ENCODE results near the gene PPP1R12B.
"Not testable (repeated sequence)": the region's sequence is repeated elsewhere in the genome, so short reads cannot be mapped to it uniquely, and the experiment has no call there.

PPP1R12B gene

GRCh38 chr1:202352583-202353197, 4.2 kb downstream of the PPP1R12B start:
- H3K9me3 ChIP-seq (ENCODE audit: control insufficient read depth, insufficient read depth, low read length); H3K36me3 ChIP-seq (ENCODE audit: control insufficient read depth, insufficient read depth, low read length); H3K4me1 ChIP-seq (ENCODE audit: control insufficient read depth, insufficient read depth, low read length); H3K9ac ChIP-seq (ENCODE audit: low read depth, low read length); H3K27me3 ChIP-seq (ENCODE audit: control insufficient read depth, insufficient read depth, low read length); H3K4me3 ChIP-seq (ENCODE audit: low read depth, low read length): not testable (repeated sequence)

GRCh38 chr1:202355944-202356553, 7.5 kb downstream of the PPP1R12B start:
- Histone ChIP-seq H3K4me1 (ENCODE audit: control insufficient read depth, insufficient read depth, low read length) (peaks cover 3% of the 10 kb centered on the region), H3K27me3 (ENCODE audit: control insufficient read depth, insufficient read depth, low read length) (no peaks in the 10 kb centered on the region), H3K36me3 (ENCODE audit: control insufficient read depth, insufficient read depth, low read length) (no peaks in the 10 kb centered on the region), H3K9me3 (ENCODE audit: control insufficient read depth, insufficient read depth, low read length) (no peaks in the 10 kb centered on the region), H3K4me3 (ENCODE audit: low read depth, low read length) (no peak overlapping the region), H3K9ac (ENCODE audit: low read depth, low read length) (no peak overlapping the region)

GRCh38 chr1:202357506-202357905, 9.0 kb downstream of the PPP1R12B start:
- Histone ChIP-seq H3K36me3 (ENCODE audit: control insufficient read depth, insufficient read depth, low read length) (no peaks in the 10 kb centered on the region), H3K4me3 (ENCODE audit: low read depth, low read length) (no peak overlapping the region), H3K4me1 (ENCODE audit: control insufficient read depth, insufficient read depth, low read length) (peaks cover 17% of the 10 kb centered on the region), H3K9ac (ENCODE audit: low read depth, low read length) (no peak overlapping the region), H3K27me3 (ENCODE audit: control insufficient read depth, insufficient read depth, low read length) (no peaks in the 10 kb centered on the region), H3K9me3 (ENCODE audit: control insufficient read depth, insufficient read depth, low read length) (no peaks in the 10 kb centered on the region)

- Histone ChIP-seq H3K36me3 (ENCODE audit: control insufficient read depth, insufficient read depth, low read length) (no peaks in the 10 kb centered on the region), H3K4me1 (ENCODE audit: control insufficient read depth, insufficient read depth, low read length) (peaks cover 29% of the 10 kb centered on the region), H3K4me3 (ENCODE audit: low read depth, low read length) (peak overlapping the region; percentile 23), H3K9ac (ENCODE audit: low read depth, low read length) (no peak overlapping the region), H3K9me3 (ENCODE audit: control insufficient read depth, insufficient read depth, low read length) (no peaks in the 10 kb centered on the region), H3K27me3 (ENCODE audit: control insufficient read depth, insufficient read depth, low read length) (no peaks in the 10 kb centered on the region)
These were observed 12.7 kb downstream of the PPP1R12B start for GRCh38 chr1:202361224-202361623.

GRCh38 chr1:202361701-202362100, 13.2 kb downstream of the PPP1R12B start:
- Histone ChIP-seq H3K36me3 (ENCODE audit: control insufficient read depth, insufficient read depth, low read length) (no peaks in the 10 kb centered on the region), H3K4me3 (ENCODE audit: low read depth, low read length) (peak overlapping the region; percentile 23), H3K9ac (ENCODE audit: low read depth, low read length) (peak overlapping the region; percentile 55), H3K4me1 (ENCODE audit: control insufficient read depth, insufficient read depth, low read length) (peaks cover 29% of the 10 kb centered on the region), H3K9me3 (ENCODE audit: control insufficient read depth, insufficient read depth, low read length) (no peaks in the 10 kb centered on the region), H3K27me3 (ENCODE audit: control insufficient read depth, insufficient read depth, low read length) (no peaks in the 10 kb centered on the region)

GRCh38 chr1:202362212-202362611, 13.7 kb downstream of the PPP1R12B start:
- no peaks in the 10 kb centered on the region for H3K36me3 ChIP-seq (ENCODE audit: control insufficient read depth, insufficient read depth, low read length)
- no peaks in the 10 kb centered on the region for H3K9me3 ChIP-seq (ENCODE audit: control insufficient read depth, insufficient read depth, low read length)
- peaks cover 29% of the 10 kb centered on the region for H3K4me1 ChIP-seq (ENCODE audit: control insufficient read depth, insufficient read depth, low read length)
- peak overlapping the region; percentile 55 for H3K9ac ChIP-seq (ENCODE audit: low read depth, low read length)
- H3K27me3 ChIP-seq (ENCODE audit: control insufficient read depth, insufficient read depth, low read length) = no peaks in the 10 kb centered on the region
- H3K4me3 ChIP-seq (ENCODE audit: low read depth, low read length) = peak overlapping the region; percentile 10

- Histone ChIP-seq H3K4me3 (ENCODE audit: low read depth, low read length) (no peak overlapping the region), H3K36me3 (ENCODE audit: control insufficient read depth, insufficient read depth, low read length) (no peaks in the 10 kb centered on the region), H3K27me3 (ENCODE audit: control insufficient read depth, insufficient read depth, low read length) (no peaks in the 10 kb centered on the region), H3K9me3 (ENCODE audit: control insufficient read depth, insufficient read depth, low read length) (no peaks in the 10 kb centered on the region), H3K4me1 (ENCODE audit: control insufficient read depth, insufficient read depth, low read length) (peaks cover 26% of the 10 kb centered on the region), H3K9ac (ENCODE audit: low read depth, low read length) (no peak overlapping the region)
These were observed 16.8 kb downstream of the PPP1R12B start for GRCh38 chr1:202365092-202365815.

GRCh38 chr1:202367271-202367670, 18.8 kb downstream of the PPP1R12B start:
- Histone ChIP-seq H3K4me3 (ENCODE audit: low read depth, low read length) (no peak overlapping the region), H3K36me3 (ENCODE audit: control insufficient read depth, insufficient read depth, low read length) (no peaks in the 10 kb centered on the region), H3K9me3 (ENCODE audit: control insufficient read depth, insufficient read depth, low read length) (no peaks in the 10 kb centered on the region), H3K9ac (ENCODE audit: low read depth, low read length) (no peak overlapping the region), H3K27me3 (ENCODE audit: control insufficient read depth, insufficient read depth, low read length) (no peaks in the 10 kb centered on the region), H3K4me1 (ENCODE audit: control insufficient read depth, insufficient read depth, low read length) (peaks cover 15% of the 10 kb centered on the region)

GRCh38 chr1:202370906-202371305, 22.4 kb downstream of the PPP1R12B start:
- H3K4me1 ChIP-seq (ENCODE audit: control insufficient read depth, insufficient read depth, low read length); H3K36me3 ChIP-seq (ENCODE audit: control insufficient read depth, insufficient read depth, low read length); H3K4me3 ChIP-seq (ENCODE audit: low read depth, low read length); H3K9ac ChIP-seq (ENCODE audit: low read depth, low read length); H3K9me3 ChIP-seq (ENCODE audit: control insufficient read depth, insufficient read depth, low read length); H3K27me3 ChIP-seq (ENCODE audit: control insufficient read depth, insufficient read depth, low read length): not testable (repeated sequence)

- Histone ChIP-seq H3K4me3 (ENCODE audit: low read depth, low read length) (no peak overlapping the region), H3K4me1 (ENCODE audit: control insufficient read depth, insufficient read depth, low read length) (peaks cover 2% of the 10 kb centered on the region), H3K27me3 (ENCODE audit: control insufficient read depth, insufficient read depth, low read length) (no peaks in the 10 kb centered on the region), H3K9me3 (ENCODE audit: control insufficient read depth, insufficient read depth, low read length) (no peaks in the 10 kb centered on the region), H3K36me3 (ENCODE audit: control insufficient read depth, insufficient read depth, low read length) (no peaks in the 10 kb centered on the region), H3K9ac (ENCODE audit: low read depth, low read length) (no peak overlapping the region)
These were observed 25.6 kb downstream of the PPP1R12B start for GRCh38 chr1:202374099-202374498.

- not testable (repeated sequence) for H3K27me3 ChIP-seq (ENCODE audit: control insufficient read depth, insufficient read depth, low read length); H3K9ac ChIP-seq (ENCODE audit: low read depth, low read length); H3K4me1 ChIP-seq (ENCODE audit: control insufficient read depth, insufficient read depth, low read length); H3K9me3 ChIP-seq (ENCODE audit: control insufficient read depth, insufficient read depth, low read length); H3K4me3 ChIP-seq (ENCODE audit: low read depth, low read length); H3K36me3 ChIP-seq (ENCODE audit: control insufficient read depth, insufficient read depth, low read length)
These were observed 26.7 kb downstream of the PPP1R12B start for GRCh38 chr1:202375175-202375574.

GRCh38 chr1:202376247-202376646, 27.7 kb downstream of the PPP1R12B start:
- peaks cover 18% of the 10 kb centered on the region for H3K4me1 ChIP-seq (ENCODE audit: control insufficient read depth, insufficient read depth, low read length)
- H3K9ac ChIP-seq (ENCODE audit: low read depth, low read length) = no peak overlapping the region
- H3K27me3 ChIP-seq (ENCODE audit: control insufficient read depth, insufficient read depth, low read length) = no peaks in the 10 kb centered on the region
- H3K36me3 ChIP-seq (ENCODE audit: control insufficient read depth, insufficient read depth, low read length) = no peaks in the 10 kb centered on the region
- no peak overlapping the region for H3K4me3 ChIP-seq (ENCODE audit: low read depth, low read length)
- no peaks in the 10 kb centered on the region for H3K9me3 ChIP-seq (ENCODE audit: control insufficient read depth, insufficient read depth, low read length)
